Psoas muscle (tissue), 8 donors: ENCODE data around the gene DNAJC1. TPM values are rescaled to one million over a fixed set of nuclear protein-coding genes. Genes with fewer than 3 reads are reported as not detected.
A peak's percentile ranks its signal among the peaks of the same experiment; 100 is the strongest.

Source experiments
- ATAC-seq, 4 donors: fragments of 200-7000 bp; cut with Tn5 transposase; one replicate each; pipeline ENCODE4 v1.9.1; 2020; ENCODE audit warnings: moderate library complexity in 3 of 4, mild to moderate bottlenecking in 2 of 4
- DNase-seq, 2 donors: peaks; one replicate each; pipeline ENCODE4 v3.0.0-alpha.2; 2020
- H3K27ac ChIP-seq: fragments of 200-600 bp; one replicate; pipeline ENCODE4 v1.8.0; 2022
- H3K27me3 ChIP-seq, 3 donors: fragments of 200-600 bp in 1 of 3; one replicate each; pipeline versions ENCODE4 v1.6.1 to v1.8.0; 2013 to 2022; ENCODE audit warnings: low read length in 2 of 3, mild to moderate bottlenecking in 2 of 3, moderate library complexity in 1 of 3; ENCODE audit not compliant: insufficient read depth in 3 of 3
- H3K36me3 ChIP-seq, 2 donors: fragments of 200-600 bp in 1 of 2; one replicate each; pipeline versions ENCODE4 v1.6.1 to v1.8.0; 2013 to 2022; ENCODE audit warnings: low read depth in 1 of 2, mild to moderate bottlenecking in 1 of 2, moderate library complexity in 1 of 2; ENCODE audit not compliant: insufficient read depth in 1 of 2
- H3K4me1 ChIP-seq: fragments of 200-600 bp; one replicate; pipeline ENCODE4 v1.8.0; 2022
- H3K4me3 ChIP-seq: fragments of 200-600 bp; one replicate; pipeline ENCODE4 v1.8.0; 2022; ENCODE audit warnings: mild to moderate bottlenecking
- H3K9me3 ChIP-seq: fragments of 200-600 bp; one replicate; pipeline ENCODE4 v1.8.0; 2022
- CTCF ChIP-seq: fragments of 200-600 bp; IDR thresholded peaks from one replicate; pipeline ENCODE4 v1.8.0; 2022; ENCODE audit warnings: antibody characterized with exemption
- WGBS, 3 donors: extraction: QIAGEN DNeasy Blood & Tissue Kit; methylation state at CpG; one replicate each; pipeline versions ENCODE4 v1.1.6 to v1.1.7; 2013; 5-methylcytosine and 5-hydroxymethylcytosine counted together
- intact Hi-C, 2 donors: fragments of 100-400 bp; cut with DNase I; formaldehyde crosslinking; loops; one replicate each; pipeline versions ENCODE4 v1.11.0 to v1.14.2; 2022
- polyA plus RNA-seq, 3 donors: library from polyadenylated mRNA; stranded (reverse); fragments of 200-250 nt; gene quantifications; one replicate each; pipeline ENCODE4 v1.2.3, GENCODE V29; 2013
- total RNA-seq, 4 donors: library from RNA; stranded (reverse); fragmentation: NEBNext Ultra II Directional in 2 of 4; extraction: Animal tissue kit (Norgen Biotek cat#: 25700) in 2 of 4; gene quantifications; one replicate each; pipeline versions ENCODE4 v1.2.1 to v1.2.4, GENCODE V29; 2021 to 2023
- donor health status: healthy with polysubstance abuse.
- donor health status: DM: no; HTN: no; CAD: no; lungs with moderate emphysema.
- donor health status: Bipolar disorder and iron deficiency.
- donor health status: healthy.
- donor health status: DM: yes; HTN: yes; CAD: no.
- donor health status: DM: no; HTN: no; CAD: no.
- donor health status: DM: no; HTN: no; CAD: no.
- donor health status: DM: yes; HTN: yes; CAD: no.

DNAJC1 gene
- total and polyA plus RNA-seq, 7 donors: 6.7 to 21.5 (median 13.2) TPM

GRCh38 chr10:21737106-21737505, 266.4 kb downstream of the DNAJC1 start:
- Histone ChIP-seq H3K4me1 (no peaks in the 10 kb centered on the region), H3K27ac (no peak overlapping the region), H3K36me3 (peaks cover 9 to 79% of the 10 kb centered on the region in 2 donors), H3K4me3 (no peak overlapping the region), H3K27me3 (no peaks in the 10 kb centered on the region), H3K9me3 (no peaks in the 10 kb centered on the region)
- ATAC-seq (no peak), DNase-seq (no peak)
- intact Hi-C loops: loop anchor here in 1 of 2 donors (10.0 kb wide), 1 partner anchor 452 kb away; no protein-coding TSS in a partner anchor
- TF ChIP-seq CTCF: no peak
- 74 to 92% (median 91%) methylated on average over 4 of the region's 4 CpGs for WGBS, 3 donors

GRCh38 chr10:21733710-21734109, 269.8 kb downstream of the DNAJC1 start:
- TF ChIP-seq CTCF: no peak
- H3K36me3 ChIP-seq: peaks cover 3 to 56% of the 10 kb centered on the region in 2 donors
- intact Hi-C loops: loop anchor here (2.0 to 10.0 kb wide), 3 partner anchors 237 to 449 kb away; no protein-coding TSS in a partner anchor
- H3K9me3 ChIP-seq: no peaks in the 10 kb centered on the region
- ATAC-seq: no peak
- no peaks in the 10 kb centered on the region for H3K4me1 ChIP-seq
- H3K27me3 ChIP-seq: no peaks in the 10 kb centered on the region
- no peak overlapping the region for H3K4me3 ChIP-seq
- H3K27ac ChIP-seq: no peak overlapping the region
- DNase-seq: no peak
- 62 to 68% (median 65%) methylated on average over 6 of the region's 6 CpGs for WGBS, 3 donors

GRCh38 chr10:21732067-21732772, 271.3 kb downstream of the DNAJC1 start:
- H3K4me1 ChIP-seq: no peaks in the 10 kb centered on the region
- ATAC-seq (peak; percentile 87 to 97 (median 94)), DNase-seq (peak; percentile 52 to 82)
- peak; percentile 85 for TF ChIP-seq CTCF
- WGBS, 3 donors: 22 to 30% (median 27%) methylated on average over 10 of the region's 10 CpGs
- no peaks in the 10 kb centered on the region for H3K27me3 ChIP-seq
- peaks cover 0 to 47% of the 10 kb centered on the region in 2 donors for H3K36me3 ChIP-seq
- H3K9me3 ChIP-seq: no peaks in the 10 kb centered on the region
- intact Hi-C loops: loop anchor here (2.0 to 10.0 kb wide), 3 partner anchors 235 to 447 kb away; no protein-coding TSS in a partner anchor
- H3K27ac ChIP-seq: no peak overlapping the region
- no peak overlapping the region for H3K4me3 ChIP-seq

GRCh38 chr10:21728618-21729017, 274.9 kb downstream of the DNAJC1 start:
- ATAC-seq (no peak), DNase-seq (no peak)
- no peak for TF ChIP-seq CTCF
- H3K9me3 ChIP-seq: no peaks in the 10 kb centered on the region
- intact Hi-C loops: no loop called here
- peaks cover 6% of the 10 kb centered on the region for H3K4me1 ChIP-seq
- no peaks in the 10 kb centered on the region for H3K27me3 ChIP-seq
- 84 to 96% (median 94%) methylated on average over 3 of the region's 3 CpGs for WGBS, 3 donors
- no peak overlapping the region for H3K4me3 ChIP-seq
- no peak overlapping the region for H3K27ac ChIP-seq
- peaks cover 0 to 24% of the 10 kb centered on the region in 2 donors for H3K36me3 ChIP-seq
